Nephron (organoid): ENCODE measurements around the gene LRFN2.

Experiments used
- H3K27ac Mint-ChIP-seq, 3 experiments: 2 replicates each; pipeline ENCODE4 v1.8.0; 2020; ENCODE audit warnings: mixed read lengths in 3 of 3, mild to moderate bottlenecking in 2 of 3, moderate library complexity in 1 of 3
- H3K27me3 Mint-ChIP-seq: 2 replicates; pipeline ENCODE4 v1.8.0; 2021; ENCODE audit warnings: low read depth, mild to moderate bottlenecking, moderate library complexity, mixed read lengths
- H3K36me3 Mint-ChIP-seq: 2 replicates; pipeline ENCODE4 v1.8.0; 2020; ENCODE audit warnings: low read depth, mixed read lengths
- H3K4me1 Mint-ChIP-seq: 2 replicates; pipeline ENCODE4 v1.8.0; 2020; ENCODE audit warnings: mixed read lengths
- H3K4me3 Mint-ChIP-seq, 3 experiments: 2 replicates each; pipeline ENCODE4 v1.8.0; 2020; ENCODE audit warnings: mild to moderate bottlenecking in 3 of 3, mixed read lengths in 3 of 3, moderate library complexity in 2 of 3
- H3K9me3 Mint-ChIP-seq: 2 replicates; pipeline ENCODE4 v1.8.0; 2020; ENCODE audit warnings: mixed read lengths
- TF ChIP-seq, protein P1 (sequence below), 3 experiments: fragments of 200-600 bp; sonication (generic); IDR thresholded peaks; one replicate each; pipeline ENCODE4 v1.5.0; 2021; ENCODE audit warnings: antibody characterized with exemption in 3 of 3; ENCODE audit not compliant: unreplicated experiment in 3 of 3

LRFN2 gene

DNA sequence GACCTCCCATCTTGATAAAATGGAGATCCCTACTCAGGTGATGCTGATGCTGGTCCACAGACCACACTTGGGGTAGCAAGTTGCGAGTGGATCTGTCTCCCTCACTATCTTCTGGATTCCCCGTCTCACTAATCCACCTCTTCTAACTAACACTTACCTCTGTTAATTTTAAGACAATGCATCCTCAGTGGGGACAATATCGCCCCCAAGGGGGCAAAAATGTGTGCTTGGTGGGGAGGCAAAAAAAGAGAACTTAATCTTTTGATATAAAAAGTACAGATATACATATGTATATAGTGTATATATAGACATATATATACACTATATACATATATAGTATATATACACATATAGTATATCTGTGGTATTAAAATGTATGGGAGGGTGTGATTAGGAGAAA is 4.3 kb downstream of the LRFN2 start:
- Mint-ChIP-seq H3K36me3 (no peaks in the 10 kb centered on the region), H3K9me3 (no peaks in the 10 kb centered on the region), H3K4me3 (no peak overlapping the region), H3K4me1 (peaks cover 29% of the 10 kb centered on the region), H3K27me3 (peaks cover 37% of the 10 kb centered on the region), H3K27ac (no peak overlapping the region)
- TF ChIP-seq, protein P1, sequence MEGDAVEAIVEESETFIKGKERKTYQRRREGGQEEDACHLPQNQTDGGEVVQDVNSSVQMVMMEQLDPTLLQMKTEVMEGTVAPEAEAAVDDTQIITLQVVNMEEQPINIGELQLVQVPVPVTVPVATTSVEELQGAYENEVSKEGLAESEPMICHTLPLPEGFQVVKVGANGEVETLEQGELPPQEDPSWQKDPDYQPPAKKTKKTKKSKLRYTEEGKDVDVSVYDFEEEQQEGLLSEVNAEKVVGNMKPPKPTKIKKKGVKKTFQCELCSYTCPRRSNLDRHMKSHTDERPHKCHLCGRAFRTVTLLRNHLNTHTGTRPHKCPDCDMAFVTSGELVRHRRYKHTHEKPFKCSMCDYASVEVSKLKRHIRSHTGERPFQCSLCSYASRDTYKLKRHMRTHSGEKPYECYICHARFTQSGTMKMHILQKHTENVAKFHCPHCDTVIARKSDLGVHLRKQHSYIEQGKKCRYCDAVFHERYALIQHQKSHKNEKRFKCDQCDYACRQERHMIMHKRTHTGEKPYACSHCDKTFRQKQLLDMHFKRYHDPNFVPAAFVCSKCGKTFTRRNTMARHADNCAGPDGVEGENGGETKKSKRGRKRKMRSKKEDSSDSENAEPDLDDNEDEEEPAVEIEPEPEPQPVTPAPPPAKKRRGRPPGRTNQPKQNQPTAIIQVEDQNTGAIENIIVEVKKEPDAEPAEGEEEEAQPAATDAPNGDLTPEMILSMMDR (IDR thresholded peaks at IDR 0.05; ENCODE audit: unreplicated experiment in 3 of 3): no peak

DNA sequence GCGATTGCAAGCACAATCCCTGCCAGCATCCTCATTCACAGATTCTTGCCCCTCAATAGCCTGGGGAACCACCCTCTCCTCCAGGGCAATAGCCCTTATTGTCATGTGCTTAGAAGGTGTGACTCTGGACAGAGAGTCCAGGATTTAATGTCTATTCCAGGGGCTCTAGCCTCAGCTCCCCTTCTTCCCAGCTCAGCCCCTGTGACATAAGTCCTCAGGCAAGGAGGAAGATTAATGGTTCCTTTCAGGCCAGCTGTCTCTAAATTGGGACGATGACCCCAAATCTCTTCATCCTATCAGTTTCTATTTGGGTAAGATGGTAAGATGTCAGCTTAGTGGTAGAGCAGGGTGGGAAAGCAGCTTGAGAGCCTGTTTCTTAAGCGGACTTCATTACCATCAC is 8.1 kb downstream of the LRFN2 start:
- H3K27me3 Mint-ChIP-seq: peaks cover 12% of the 10 kb centered on the region
- no peak overlapping the region for H3K27ac Mint-ChIP-seq
- TF ChIP-seq, protein P1 (IDR thresholded peaks at IDR 0.05; ENCODE audit: unreplicated experiment in 3 of 3): no peak
- H3K36me3 Mint-ChIP-seq: no peaks in the 10 kb centered on the region
- H3K4me1 Mint-ChIP-seq: peaks cover 9% of the 10 kb centered on the region
- no peak overlapping the region for H3K4me3 Mint-ChIP-seq
- H3K9me3 Mint-ChIP-seq: no peaks in the 10 kb centered on the region

DNA sequence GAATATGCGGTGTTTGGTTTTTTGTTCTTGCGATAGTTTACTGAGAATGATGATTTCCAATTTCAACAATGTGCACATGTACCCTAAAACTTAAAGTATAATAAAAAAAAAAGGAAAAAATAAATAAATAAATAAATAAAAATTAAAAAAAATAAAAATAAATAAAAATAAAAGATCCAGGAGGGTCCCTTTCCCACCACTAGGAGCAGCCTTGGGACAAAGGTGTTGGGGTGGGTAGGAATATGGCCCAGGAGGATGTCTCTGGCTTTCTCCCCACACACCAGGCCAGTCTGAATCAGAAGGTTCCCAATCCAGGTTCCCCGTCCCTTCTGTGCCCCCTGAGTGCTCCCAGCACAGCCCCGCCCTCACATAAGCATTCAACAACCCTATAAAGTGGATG is 9.5 kb downstream of the LRFN2 start:
- no peaks in the 10 kb centered on the region for H3K9me3 Mint-ChIP-seq
- H3K27ac Mint-ChIP-seq: no peak overlapping the region
- no peaks in the 10 kb centered on the region for H3K36me3 Mint-ChIP-seq
- no peak overlapping the region for H3K4me3 Mint-ChIP-seq
- H3K4me1 Mint-ChIP-seq: peaks cover 6% of the 10 kb centered on the region
- TF ChIP-seq, protein P1 (IDR thresholded peaks at IDR 0.05; ENCODE audit: unreplicated experiment in 3 of 3): no peak
- peaks cover 9% of the 10 kb centered on the region for H3K27me3 Mint-ChIP-seq

DNA sequence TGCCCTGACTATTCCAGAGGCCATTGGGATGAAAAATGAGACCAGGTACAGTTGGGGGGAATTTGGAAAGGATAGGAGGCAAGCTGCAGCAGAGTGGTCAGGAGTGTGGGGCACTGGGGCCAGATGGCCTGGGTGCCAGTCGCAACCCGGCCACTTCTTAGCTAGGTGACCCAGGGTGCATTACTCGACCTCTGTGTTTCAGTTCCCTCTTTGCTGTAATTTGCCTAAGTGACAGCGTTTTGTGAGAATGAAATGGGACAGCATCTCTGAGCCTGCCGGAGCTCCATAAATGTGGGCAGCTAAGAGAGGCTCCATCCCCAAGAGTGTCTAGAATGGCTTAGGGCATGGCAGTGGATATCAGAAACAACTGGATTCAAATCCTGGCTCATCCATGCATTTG is 13.9 kb downstream of the LRFN2 start:
- no peaks in the 10 kb centered on the region for H3K9me3 Mint-ChIP-seq
- H3K36me3 Mint-ChIP-seq: no peaks in the 10 kb centered on the region
- TF ChIP-seq, protein P1 (IDR thresholded peaks at IDR 0.05; ENCODE audit: unreplicated experiment in 3 of 3): no peak
- H3K4me3 Mint-ChIP-seq: no peak overlapping the region
- peaks cover 11% of the 10 kb centered on the region for H3K4me1 Mint-ChIP-seq
- no peak overlapping the region for H3K27ac Mint-ChIP-seq
- H3K27me3 Mint-ChIP-seq: peaks cover 24% of the 10 kb centered on the region

DNA sequence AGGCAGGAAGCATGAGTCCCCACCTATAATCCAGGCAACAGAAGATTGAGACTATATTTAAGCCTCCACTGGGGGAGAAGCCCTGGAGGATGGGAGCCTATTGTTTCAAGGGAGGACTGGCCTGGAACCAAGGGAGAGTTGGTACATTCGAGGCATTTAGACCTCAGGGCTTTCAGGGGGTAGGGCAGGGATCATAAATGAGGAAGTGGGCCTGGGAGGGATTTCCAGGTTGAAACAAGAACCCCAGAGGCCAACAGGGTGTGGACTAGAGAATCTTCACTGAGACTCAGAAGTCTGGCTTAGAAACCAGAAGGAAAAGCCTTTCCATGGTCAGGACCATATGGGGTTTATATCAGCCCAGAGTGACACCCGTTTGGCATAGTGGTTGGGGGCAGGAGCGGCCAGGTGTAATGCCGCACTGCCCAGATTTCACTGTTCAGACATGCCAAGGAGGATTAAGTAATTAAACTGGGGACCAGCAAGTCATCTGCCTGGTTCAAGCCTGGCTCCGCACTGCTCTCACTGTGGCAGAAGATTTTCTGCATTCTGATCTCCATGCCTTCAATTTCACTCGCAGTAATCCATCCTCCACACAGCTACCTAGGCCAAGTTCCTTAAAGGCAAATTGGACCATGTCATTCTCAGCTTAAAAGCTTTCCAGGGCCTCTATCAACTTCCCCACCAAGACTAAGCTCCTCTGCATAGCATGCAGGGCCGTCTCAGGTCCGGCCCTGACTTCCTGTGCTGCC is 17.8 kb downstream of the LRFN2 start:
- H3K4me3 Mint-ChIP-seq: no peak overlapping the region
- peaks cover 6% of the 10 kb centered on the region for H3K4me1 Mint-ChIP-seq
- no peaks in the 10 kb centered on the region for H3K9me3 Mint-ChIP-seq
- no peaks in the 10 kb centered on the region for H3K36me3 Mint-ChIP-seq
- no peak overlapping the region for H3K27ac Mint-ChIP-seq
- TF ChIP-seq, protein P1 (IDR thresholded peaks at IDR 0.05; ENCODE audit: unreplicated experiment in 3 of 3): no peak
- peaks cover 17% of the 10 kb centered on the region for H3K27me3 Mint-ChIP-seq

DNA sequence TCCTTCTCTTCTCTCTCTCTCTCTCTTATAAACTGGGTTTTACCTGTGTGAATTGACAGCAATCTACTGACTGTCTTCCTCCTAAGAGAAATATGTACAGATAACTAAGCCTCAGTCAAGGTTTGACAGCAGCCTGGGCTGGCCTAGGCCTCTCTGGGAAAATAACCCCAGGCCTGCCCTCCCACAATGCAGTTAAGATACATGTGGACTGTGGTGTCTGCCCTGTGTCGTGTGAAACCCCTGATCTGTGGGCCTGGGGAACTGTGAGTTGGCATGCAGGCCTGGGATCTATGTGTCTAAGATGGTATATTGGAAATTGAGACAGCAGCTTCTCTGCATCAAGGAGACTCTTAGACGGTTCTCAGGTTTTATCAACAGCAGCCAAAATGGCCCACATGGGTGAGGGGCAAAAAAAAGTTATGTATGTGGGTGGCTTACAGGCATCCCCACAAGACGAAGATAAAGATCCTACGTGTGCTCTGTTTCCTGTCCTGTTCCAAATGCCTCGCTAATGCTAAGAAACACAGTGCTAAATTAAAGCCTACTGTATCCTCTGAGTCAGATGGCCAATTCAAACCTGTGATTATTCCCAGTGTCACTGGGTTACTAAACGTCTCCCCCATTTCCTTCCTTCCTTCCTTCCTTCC is 19.0 kb downstream of the LRFN2 start:
- Mint-ChIP-seq H3K27ac (no peak overlapping the region), H3K36me3 (no peaks in the 10 kb centered on the region), H3K4me3 (no peak overlapping the region), H3K27me3 (peaks cover 25% of the 10 kb centered on the region), H3K9me3 (no peaks in the 10 kb centered on the region), H3K4me1 (peaks cover 11% of the 10 kb centered on the region)
- TF ChIP-seq, protein P1 (IDR thresholded peaks at IDR 0.05; ENCODE audit: unreplicated experiment in 3 of 3): no peak
